ENCODE measurements around the gene SPOUT1. TPM values are rescaled to one million over a fixed set of nuclear protein-coding genes. Genes with fewer than 3 reads are reported as not detected.
A peak's percentile ranks its signal among the peaks of the same experiment; 100 is the strongest.
"Not testable (repeated sequence)": the region's sequence is repeated elsewhere in the genome, so short reads cannot be mapped to it uniquely, and the experiment has no call there.

Gene SPOUT1
- total and polyA plus RNA-seq, 5 donors from 2014 or later = 36.1 to 77.7 (median 57.2) TPM

GRCh38 chr9:128786681-128787601, 42.7 kb downstream of the SPOUT1 start, which contains the start of gene TBC1D13:
Gene TBC1D13, plus strand, starts transcription at chr9:128787253. Its CDS starts 101 bp downstream, at chr9:128787354.
- H3K4me1 Mint-ChIP-seq = peaks cover 3 to 32% (median 7%) of the 10 kb centered on the region in 4 donors
- peaks cover 20% of the 10 kb centered on the region for H3K36me3 ChIP-seq (ENCODE audit: control insufficient read depth, insufficient read depth, low read length)
- peak within 1 kb of the TSS; percentile 85 for H3K27ac ChIP-seq (ENCODE audit: insufficient read depth, low read length, poor library complexity, severe bottlenecking)
- no peaks in the 10 kb centered on the region for H3K9me3 ChIP-seq (ENCODE audit: control insufficient read depth in 2 of 2, low read length in 2 of 2)
- H3K27ac Mint-ChIP-seq = peak within 1 kb of the TSS; percentile 92 to 95 (median 93)
- peak within 1 kb of the TSS; percentile 89 to 97 (median 95) for H3K4me3 Mint-ChIP-seq
- H3K4me3 ChIP-seq (ENCODE audit: low read depth, low read length) = peak within 1 kb of the TSS; percentile 76
- H3K4me1 ChIP-seq (ENCODE audit: control insufficient read depth, insufficient read depth, low read length, poor library complexity, severe bottlenecking) = peaks cover 20% of the 10 kb centered on the region
- peaks cover 0 to 3% (median 0%) of the 10 kb centered on the region in 7 donors for H3K9me3 Mint-ChIP-seq
- peak; percentile 86 to 92 (median 91) for DNase-seq
- peak; percentile 96 to 98 for ATAC-seq (ENCODE audit: low read depth in 2 of 2)
- H3K27me3 ChIP-seq (ENCODE audit: control insufficient read depth, insufficient read depth, low read length) = no peaks in the 10 kb centered on the region
- peaks cover 4% of the 10 kb centered on the region for H3K36me3 Mint-ChIP-seq
- H3K27me3 Mint-ChIP-seq = no peaks in the 10 kb centered on the region

GRCh38 chr9:128785427-128785826, 44.2 kb downstream of the SPOUT1 start:
- Mint-ChIP-seq H3K36me3 (peaks cover 4% of the 10 kb centered on the region), H3K27me3 (peaks cover 4% of the 10 kb centered on the region), H3K4me3 (peak overlapping the region in 3 of 4 donors; percentile 27 to 56 (median 29)), H3K4me1 (peaks cover 2 to 30% (median 5%) of the 10 kb centered on the region in 4 donors), H3K9me3 (peaks cover 0 to 3% (median 0%) of the 10 kb centered on the region in 7 donors), H3K27ac (peak overlapping the region in 2 of 3 donors; percentile 59 to 82)
- Histone ChIP-seq H3K27ac (ENCODE audit: insufficient read depth, low read length, poor library complexity, severe bottlenecking) (no peak overlapping the region), H3K4me1 (ENCODE audit: control insufficient read depth, insufficient read depth, low read length, poor library complexity, severe bottlenecking) (peaks cover 20% of the 10 kb centered on the region), H3K36me3 (ENCODE audit: control insufficient read depth, insufficient read depth, low read length) (peaks cover 6% of the 10 kb centered on the region), H3K4me3 (ENCODE audit: low read depth, low read length) (no peak overlapping the region), H3K27me3 (ENCODE audit: control insufficient read depth, insufficient read depth, low read length) (no peaks in the 10 kb centered on the region), H3K9me3 (ENCODE audit: control insufficient read depth in 2 of 2, low read length in 2 of 2) (peaks cover 0 to 2% of the 10 kb centered on the region in 2 experiments)
- DNase-seq = no peak
- ATAC-seq (ENCODE audit: low read depth in 2 of 2) = no peak

GRCh38 chr9:128782669-128783068, 46.9 kb downstream of the SPOUT1 start:
- Histone ChIP-seq H3K36me3 (ENCODE audit: control insufficient read depth, insufficient read depth, low read length) (no peaks in the 10 kb centered on the region), H3K27me3 (ENCODE audit: control insufficient read depth, insufficient read depth, low read length) (no peaks in the 10 kb centered on the region), H3K9me3 (ENCODE audit: control insufficient read depth in 2 of 2, low read length in 2 of 2) (peaks cover 0 to 2% of the 10 kb centered on the region in 2 experiments), H3K27ac (ENCODE audit: insufficient read depth, low read length, poor library complexity, severe bottlenecking) (no peak overlapping the region), H3K4me1 (ENCODE audit: control insufficient read depth, insufficient read depth, low read length, poor library complexity, severe bottlenecking) (peaks cover 10% of the 10 kb centered on the region), H3K4me3 (ENCODE audit: low read depth, low read length) (no peak overlapping the region)
- Mint-ChIP-seq H3K4me1 (peaks cover 0 to 10% (median 0%) of the 10 kb centered on the region in 4 donors), H3K4me3 (no peak overlapping the region), H3K27me3 (peaks cover 8% of the 10 kb centered on the region), H3K9me3 (peaks cover 0 to 6% (median 0%) of the 10 kb centered on the region in 7 donors), H3K27ac (no peak overlapping the region), H3K36me3 (no peaks in the 10 kb centered on the region)
- ATAC-seq (ENCODE audit: low read depth in 2 of 2) = no peak
- DNase-seq = no peak

- ATAC-seq (ENCODE audit: low read depth in 2 of 2) (no peak), DNase-seq (no peak)
- Mint-ChIP-seq H3K27ac (no peak overlapping the region), H3K9me3 (peaks cover 0 to 7% (median 0%) of the 10 kb centered on the region in 7 donors), H3K4me1 (peaks cover 0 to 2% (median 0%) of the 10 kb centered on the region in 4 donors), H3K36me3 (no peaks in the 10 kb centered on the region), H3K27me3 (peaks cover 8% of the 10 kb centered on the region), H3K4me3 (no peak overlapping the region)
- Histone ChIP-seq H3K4me1 (ENCODE audit: control insufficient read depth, insufficient read depth, low read length, poor library complexity, severe bottlenecking) (peaks cover 4% of the 10 kb centered on the region), H3K9me3 (ENCODE audit: control insufficient read depth in 2 of 2, low read length in 2 of 2) (peaks cover under 1 to 2% of the 10 kb centered on the region in 2 experiments), H3K27ac (ENCODE audit: insufficient read depth, low read length, poor library complexity, severe bottlenecking) (no peak overlapping the region), H3K27me3 (ENCODE audit: control insufficient read depth, insufficient read depth, low read length) (no peaks in the 10 kb centered on the region), H3K36me3 (ENCODE audit: control insufficient read depth, insufficient read depth, low read length) (no peaks in the 10 kb centered on the region), H3K4me3 (ENCODE audit: low read depth, low read length) (no peak overlapping the region)
Measured at GRCh38 chr9:128781187-128782070, 48.2 kb downstream of the SPOUT1 start.

- H3K27me3 Mint-ChIP-seq; H3K9me3 Mint-ChIP-seq; H3K27ac Mint-ChIP-seq; H3K4me3 Mint-ChIP-seq; H3K4me1 Mint-ChIP-seq; DNase-seq; H3K27me3 ChIP-seq (ENCODE audit: control insufficient read depth, insufficient read depth, low read length); H3K9me3 ChIP-seq (ENCODE audit: control insufficient read depth in 2 of 2, low read length in 2 of 2); H3K36me3 ChIP-seq (ENCODE audit: control insufficient read depth, insufficient read depth, low read length); H3K36me3 Mint-ChIP-seq; H3K27ac ChIP-seq (ENCODE audit: insufficient read depth, low read length, poor library complexity, severe bottlenecking); H3K4me3 ChIP-seq (ENCODE audit: low read depth, low read length); H3K4me1 ChIP-seq (ENCODE audit: control insufficient read depth, insufficient read depth, low read length, poor library complexity, severe bottlenecking); ATAC-seq (ENCODE audit: low read depth in 2 of 2): not testable (repeated sequence)
Measured at GRCh38 chr9:128780093-128780492, 49.5 kb downstream of the SPOUT1 start.

GRCh38 chr9:128774804-128775203, 54.8 kb downstream of the SPOUT1 start:
- H3K36me3 Mint-ChIP-seq = no peaks in the 10 kb centered on the region
- Histone ChIP-seq H3K4me3 (ENCODE audit: low read depth, low read length) (no peak overlapping the region), H3K9me3 (ENCODE audit: control insufficient read depth in 2 of 2, low read length in 2 of 2) (peaks cover 0 to 7% of the 10 kb centered on the region in 2 experiments), H3K4me1 (ENCODE audit: control insufficient read depth, insufficient read depth, low read length, poor library complexity, severe bottlenecking) (peaks cover 22% of the 10 kb centered on the region), H3K27ac (ENCODE audit: insufficient read depth, low read length, poor library complexity, severe bottlenecking) (no peak overlapping the region), H3K36me3 (ENCODE audit: control insufficient read depth, insufficient read depth, low read length) (no peaks in the 10 kb centered on the region), H3K27me3 (ENCODE audit: control insufficient read depth, insufficient read depth, low read length) (no peaks in the 10 kb centered on the region)
- no peak overlapping the region for H3K4me3 Mint-ChIP-seq
- ATAC-seq (ENCODE audit: low read depth in 2 of 2) (no peak), DNase-seq (no peak)
- H3K9me3 Mint-ChIP-seq = peaks cover 0 to 5% (median 0%) of the 10 kb centered on the region in 7 donors
- H3K4me1 Mint-ChIP-seq = peaks cover 8 to 20% (median 12%) of the 10 kb centered on the region in 4 donors
- H3K27ac Mint-ChIP-seq = no peak overlapping the region
- H3K27me3 Mint-ChIP-seq = peaks cover 4% of the 10 kb centered on the region

GRCh38 chr9:128773049-128773448, 56.5 kb downstream of the SPOUT1 start:
- Mint-ChIP-seq H3K36me3 (no peaks in the 10 kb centered on the region), H3K27me3 (no peaks in the 10 kb centered on the region), H3K27ac (peak overlapping the region in 2 of 3 donors; percentile 48 to 89), H3K4me3 (peak overlapping the region; percentile 85 to 98 (median 98)), H3K9me3 (peaks cover 0 to 2% (median 0%) of the 10 kb centered on the region in 7 donors), H3K4me1 (peaks cover 12 to 37% (median 17%) of the 10 kb centered on the region in 4 donors)
- Histone ChIP-seq H3K4me3 (ENCODE audit: low read depth, low read length) (no peak overlapping the region), H3K4me1 (ENCODE audit: control insufficient read depth, insufficient read depth, low read length, poor library complexity, severe bottlenecking) (peaks cover 24% of the 10 kb centered on the region), H3K27ac (ENCODE audit: insufficient read depth, low read length, poor library complexity, severe bottlenecking) (no peak overlapping the region), H3K27me3 (ENCODE audit: control insufficient read depth, insufficient read depth, low read length) (no peaks in the 10 kb centered on the region), H3K9me3 (ENCODE audit: control insufficient read depth in 2 of 2, low read length in 2 of 2) (peaks cover 0 to 7% of the 10 kb centered on the region in 2 experiments), H3K36me3 (ENCODE audit: control insufficient read depth, insufficient read depth, low read length) (peaks cover 4% of the 10 kb centered on the region)
- DNase-seq = no peak
- ATAC-seq (ENCODE audit: low read depth in 2 of 2) = no peak
